Activated T-helper 1 cell treated with anti-CD3 and anti-CD28 coated beads, Interleukin-12 subunit alpha, Interleukin-12 subunit beta, Interleukin-2, Interleukin-4 antibody, amounts not matched to agents 30 ng/mL and 10 ng/mL and 1 ng/mL, durations not matched to agents 14 hours and 24 hours and 36 hours (primary cell): Measurements from ENCODE around the gene CARD18. TPM values are rescaled to one million over a fixed set of nuclear protein-coding genes. Genes with fewer than 3 reads are reported as not detected.

Source experiments
- DNase-seq: peaks from one replicate; pipeline ENCODE4 v3.0.0; 2021; ENCODE audit warnings: low spot score
- H3K27ac Mint-ChIP-seq: one replicate; pipeline ENCODE4 v1.8.0; 2021; ENCODE audit warnings: mild to moderate bottlenecking, mixed read lengths
- H3K27me3 Mint-ChIP-seq: one replicate; pipeline ENCODE4 v1.8.0; 2022; ENCODE audit warnings: mild to moderate bottlenecking, moderate library complexity, mixed read lengths; ENCODE audit not compliant: insufficient read depth
- H3K36me3 Mint-ChIP-seq: one replicate; pipeline ENCODE4 v1.8.0; 2021; ENCODE audit warnings: low read depth, mixed read lengths
- H3K4me1 Mint-ChIP-seq: one replicate; pipeline ENCODE4 v1.8.0; 2021; ENCODE audit warnings: low read depth, mixed read lengths
- H3K4me3 Mint-ChIP-seq: one replicate; pipeline ENCODE4 v1.8.0; 2021; ENCODE audit warnings: mild to moderate bottlenecking, moderate library complexity, mixed read lengths
- H3K9me3 Mint-ChIP-seq: one replicate; pipeline ENCODE4 v1.8.0; 2021; ENCODE audit warnings: mixed read lengths
- intact Hi-C: fragments of 100-400 bp; cut with micrococcal nuclease; formaldehyde crosslinking; loops from one replicate; pipeline ENCODE4 v1.15.1; 2024
- total RNA-seq: library from RNA; stranded (reverse); gene quantifications from 2 replicates; pipeline ENCODE4 v1.2.3, GENCODE V29; 2022

CARD18 gene
- total RNA-seq, 1 donor from 2014 or later, result not detected

DNA sequence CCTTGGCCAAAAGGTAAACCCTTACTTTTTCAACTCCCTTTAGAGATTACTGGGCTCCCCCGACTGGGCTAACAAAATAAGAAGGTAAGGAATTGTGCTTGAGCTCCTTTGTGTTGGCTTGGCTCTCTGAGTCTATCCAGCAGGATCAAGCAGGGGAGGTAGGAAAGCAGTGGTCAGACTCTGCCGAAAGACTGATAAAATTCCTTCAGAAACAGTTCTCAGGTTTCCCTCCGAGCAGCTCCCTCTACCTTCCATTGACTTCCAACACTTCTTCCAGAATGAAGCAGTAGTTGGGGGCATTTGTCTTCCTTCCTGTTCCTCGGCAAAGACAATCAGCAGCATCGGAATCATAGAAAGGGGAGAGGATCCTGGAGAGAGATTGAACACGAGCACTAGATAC lies 16.1 kb upstream of the CARD18 start:
- H3K27ac Mint-ChIP-seq, result no peak overlapping the region
- no peak for DNase-seq
- intact Hi-C loops, result no loop called here
- no peak overlapping the region for H3K4me3 Mint-ChIP-seq
- H3K27me3 Mint-ChIP-seq, result peaks cover 2% of the 10 kb centered on the region
- no peaks in the 10 kb centered on the region for H3K36me3 Mint-ChIP-seq
- H3K4me1 Mint-ChIP-seq, result no peaks in the 10 kb centered on the region
- H3K9me3 Mint-ChIP-seq, result no peaks in the 10 kb centered on the region

- Mint-ChIP-seq H3K27me3 (peaks cover 2% of the 10 kb centered on the region), H3K9me3 (no peaks in the 10 kb centered on the region), H3K4me3 (no peak overlapping the region), H3K27ac (no peak overlapping the region), H3K4me1 (no peaks in the 10 kb centered on the region), H3K36me3 (no peaks in the 10 kb centered on the region)
- DNase-seq, result no peak
- intact Hi-C loops, result no loop called here
Measured at GRCh38 chr11:105153392-105153791, 13.8 kb upstream of the CARD18 start.

- Mint-ChIP-seq H3K9me3 (no peaks in the 10 kb centered on the region), H3K4me3 (no peak overlapping the region)
Measured at GRCh38 chr11:105152560-105152959, 13.0 kb upstream of the CARD18 start.

GRCh38 chr11:105152021-105152512 lies 12.5 kb upstream of the CARD18 start:
- Mint-ChIP-seq H3K27ac (no peak overlapping the region), H3K36me3 (no peaks in the 10 kb centered on the region), H3K4me1 (no peaks in the 10 kb centered on the region), H3K4me3 (no peak overlapping the region), H3K9me3 (no peaks in the 10 kb centered on the region), H3K27me3 (no peaks in the 10 kb centered on the region)
- DNase-seq, result no peak
- intact Hi-C loops, result no loop called here

More at GRCh38 chr11:105152560-105152959, 13.0 kb upstream of the CARD18 start:
- Mint-ChIP-seq H3K36me3 (no peaks in the 10 kb centered on the region), H3K27me3 (no peaks in the 10 kb centered on the region), H3K4me1 (no peaks in the 10 kb centered on the region), H3K27ac (no peak overlapping the region)
- intact Hi-C loops, result no loop called here
- no peak for DNase-seq

GRCh38 chr11:105149477-105149876 lies 9.9 kb upstream of the CARD18 start:
- H3K4me1 Mint-ChIP-seq, result no peaks in the 10 kb centered on the region
- intact Hi-C loops, result no loop called here

DNA sequence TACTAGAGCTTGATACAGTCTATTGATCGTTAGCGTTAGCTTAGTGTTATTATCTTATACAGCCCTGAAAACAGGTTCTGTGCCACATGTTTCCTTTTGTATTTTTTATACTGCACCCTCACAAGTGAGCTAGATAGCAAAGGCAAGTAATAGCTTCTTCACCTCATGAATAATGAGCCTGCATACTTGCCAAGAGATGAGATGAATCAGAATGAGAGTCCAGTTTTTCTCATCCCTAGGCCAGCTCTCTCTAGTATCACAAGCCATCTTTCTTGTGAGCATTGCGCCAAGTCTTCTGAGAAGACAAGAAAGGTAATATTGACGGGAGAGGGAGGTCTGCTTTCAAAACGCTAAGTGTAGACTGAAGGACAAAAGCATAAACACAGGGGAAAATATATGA lies 8.7 kb upstream of the CARD18 start:
- DNase-seq, result no peak
- Mint-ChIP-seq H3K27ac (no peak overlapping the region), H3K4me1 (no peaks in the 10 kb centered on the region), H3K27me3 (no peaks in the 10 kb centered on the region), H3K4me3 (no peak overlapping the region), H3K36me3 (no peaks in the 10 kb centered on the region), H3K9me3 (no peaks in the 10 kb centered on the region)
- intact Hi-C loops, result no loop called here

More at GRCh38 chr11:105149477-105149876, 9.9 kb upstream of the CARD18 start:
- Mint-ChIP-seq H3K9me3 (no peaks in the 10 kb centered on the region), H3K27me3 (no peaks in the 10 kb centered on the region), H3K27ac (no peak overlapping the region), H3K36me3 (no peaks in the 10 kb centered on the region), H3K4me3 (no peak overlapping the region)
- DNase-seq, result no peak

DNA sequence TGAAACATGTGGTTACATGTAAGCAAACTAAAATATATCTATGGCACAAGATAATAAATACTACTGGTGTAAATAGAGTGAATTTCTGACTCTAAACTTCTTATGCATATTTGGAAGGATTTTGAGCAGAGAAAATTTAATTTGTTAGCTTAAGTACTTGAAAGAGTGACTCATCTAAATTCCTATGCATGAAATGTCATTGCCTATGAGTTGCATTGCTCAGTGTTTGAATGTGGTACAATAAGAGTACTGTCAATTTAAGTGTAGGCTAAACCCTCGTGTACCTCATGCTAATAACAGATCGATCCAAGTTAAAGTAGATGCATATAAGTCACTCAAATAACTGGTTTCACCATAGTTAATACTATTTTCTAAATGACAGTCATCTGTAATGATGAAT lies 5.3 kb upstream of the CARD18 start:
- Mint-ChIP-seq H3K36me3 (no peaks in the 10 kb centered on the region), H3K27ac (no peak overlapping the region), H3K4me3 (no peak overlapping the region), H3K4me1 (no peaks in the 10 kb centered on the region), H3K9me3 (no peaks in the 10 kb centered on the region), H3K27me3 (no peaks in the 10 kb centered on the region)
- no peak for DNase-seq
- intact Hi-C loops, result no loop called here

DNA sequence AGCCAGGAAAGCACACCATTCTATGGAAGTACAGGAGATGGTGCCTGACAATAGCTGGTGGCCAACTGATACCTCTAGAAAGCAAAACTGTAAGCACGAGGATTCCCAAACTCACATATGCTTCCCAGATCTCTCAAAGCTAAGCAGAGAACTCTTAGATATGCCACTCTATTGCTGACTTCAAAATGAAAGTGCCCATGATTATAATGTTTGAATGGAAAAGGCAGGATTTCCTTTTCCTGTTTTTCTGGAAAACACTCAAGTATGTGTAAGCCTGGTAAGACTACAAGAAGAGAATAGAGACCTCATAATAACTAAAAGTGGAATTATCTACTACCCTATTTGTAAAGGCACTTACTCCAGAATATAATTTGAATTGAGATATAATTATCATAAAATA lies 2.6 kb upstream of the CARD18 start:
- peaks cover 2% of the 10 kb centered on the region for H3K27me3 Mint-ChIP-seq
- intact Hi-C loops, result no loop called here
- H3K9me3 Mint-ChIP-seq, result no peaks in the 10 kb centered on the region
- H3K27ac Mint-ChIP-seq, result no peak overlapping the region
- no peak overlapping the region for H3K4me3 Mint-ChIP-seq
- H3K4me1 Mint-ChIP-seq, result no peaks in the 10 kb centered on the region
- no peak for DNase-seq
- no peaks in the 10 kb centered on the region for H3K36me3 Mint-ChIP-seq

DNA sequence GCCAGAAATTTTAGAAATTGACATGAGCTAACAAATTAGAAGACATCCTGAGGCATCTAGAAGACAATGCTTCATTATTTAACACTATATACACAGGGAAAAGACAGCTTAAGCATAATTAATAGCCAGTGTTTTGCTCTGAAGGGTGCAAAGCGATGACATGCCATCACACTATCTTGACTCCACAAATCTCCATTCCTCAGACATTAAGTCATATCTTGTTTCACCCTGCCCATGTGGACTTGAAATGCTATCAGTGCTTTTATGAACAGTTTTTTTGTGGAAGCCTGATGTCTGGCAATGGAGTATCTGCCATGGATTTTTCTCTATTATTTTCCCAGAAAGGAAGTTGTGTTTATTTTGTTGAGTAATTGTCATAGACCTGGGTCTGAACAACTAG lies 2.3 kb downstream of the CARD18 start:
- H3K36me3 Mint-ChIP-seq, result no peaks in the 10 kb centered on the region
- no peak overlapping the region for H3K4me3 Mint-ChIP-seq
- no peaks in the 10 kb centered on the region for H3K4me1 Mint-ChIP-seq
- intact Hi-C loops, result no loop called here
- DNase-seq, result no peak
- no peak overlapping the region for H3K27ac Mint-ChIP-seq
- H3K27me3 Mint-ChIP-seq, result peaks cover 5% of the 10 kb centered on the region
- H3K9me3 Mint-ChIP-seq, result peaks cover 6% of the 10 kb centered on the region

DNA sequence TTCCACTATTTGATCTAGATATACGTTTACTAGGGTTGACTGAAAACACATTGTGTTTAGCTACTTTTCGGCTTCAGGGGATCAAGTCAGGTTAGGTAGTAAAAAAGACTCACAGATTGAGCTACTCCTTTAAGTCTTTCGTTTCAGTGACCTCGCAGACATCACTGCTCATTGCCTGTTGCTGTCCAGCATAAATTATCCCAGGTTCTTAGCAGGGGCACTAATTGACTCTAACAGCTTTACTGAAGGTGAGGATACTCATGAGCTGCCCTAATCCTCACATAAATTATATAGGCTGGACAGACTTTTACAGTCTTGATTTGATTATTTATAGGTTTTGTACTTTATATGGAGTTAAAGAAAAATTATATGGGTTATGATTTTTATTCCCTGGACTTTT lies 3.7 kb downstream of the CARD18 start:
- Mint-ChIP-seq H3K9me3 (peaks cover 12% of the 10 kb centered on the region), H3K4me3 (no peak overlapping the region), H3K4me1 (no peaks in the 10 kb centered on the region), H3K36me3 (no peaks in the 10 kb centered on the region), H3K27ac (no peak overlapping the region), H3K27me3 (peaks cover 10% of the 10 kb centered on the region)
- DNase-seq, result no peak
- intact Hi-C loops, result no loop called here

GRCh38 chr11:105132716-105133511 lies 6.7 kb downstream of the CARD18 start:
- intact Hi-C loops, result no loop called here
- Mint-ChIP-seq H3K27me3 (peaks cover 10% of the 10 kb centered on the region), H3K9me3 (peaks cover 12% of the 10 kb centered on the region), H3K27ac (no peak overlapping the region), H3K4me1 (no peaks in the 10 kb centered on the region), H3K4me3 (no peak overlapping the region), H3K36me3 (no peaks in the 10 kb centered on the region)
- DNase-seq, result no peak

DNA sequence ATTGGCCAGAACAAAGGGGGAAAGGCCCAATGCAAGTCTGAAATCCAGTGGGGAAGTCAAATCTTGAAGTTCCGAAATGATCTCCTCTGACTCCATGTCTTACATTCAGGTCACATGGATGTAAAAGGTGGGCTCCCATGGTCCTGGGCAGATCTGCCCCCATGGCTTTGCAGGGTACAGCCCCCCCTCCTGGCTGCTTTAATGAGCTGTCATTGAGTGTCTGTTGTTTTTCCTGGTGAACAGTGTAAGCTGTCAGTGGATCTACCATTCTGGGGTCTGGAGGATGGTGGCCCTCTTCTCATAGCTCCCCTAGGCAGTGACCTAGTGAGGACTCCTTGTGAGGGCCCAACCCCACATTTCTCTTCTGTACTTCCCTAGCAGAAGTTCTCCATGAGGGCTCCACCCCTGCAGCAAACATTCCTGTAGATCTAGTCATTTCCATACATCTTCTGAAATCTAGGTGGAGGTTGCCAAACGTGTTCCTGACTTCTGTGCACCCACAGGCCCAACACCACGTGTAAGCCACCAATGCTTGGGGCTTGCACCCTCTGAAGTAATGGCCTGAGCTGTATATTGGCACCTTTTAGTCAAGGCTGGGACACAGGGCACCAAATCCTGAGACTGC lies 9.3 kb downstream of the CARD18 start:
- intact Hi-C loops, result no loop called here
- no peak for DNase-seq
- peaks cover 10% of the 10 kb centered on the region for H3K9me3 Mint-ChIP-seq
- no peaks in the 10 kb centered on the region for H3K4me1 Mint-ChIP-seq
- no peak overlapping the region for H3K4me3 Mint-ChIP-seq
- H3K36me3 Mint-ChIP-seq, result no peaks in the 10 kb centered on the region
- H3K27ac Mint-ChIP-seq, result no peak overlapping the region
- H3K27me3 Mint-ChIP-seq, result peaks cover 10% of the 10 kb centered on the region

DNA sequence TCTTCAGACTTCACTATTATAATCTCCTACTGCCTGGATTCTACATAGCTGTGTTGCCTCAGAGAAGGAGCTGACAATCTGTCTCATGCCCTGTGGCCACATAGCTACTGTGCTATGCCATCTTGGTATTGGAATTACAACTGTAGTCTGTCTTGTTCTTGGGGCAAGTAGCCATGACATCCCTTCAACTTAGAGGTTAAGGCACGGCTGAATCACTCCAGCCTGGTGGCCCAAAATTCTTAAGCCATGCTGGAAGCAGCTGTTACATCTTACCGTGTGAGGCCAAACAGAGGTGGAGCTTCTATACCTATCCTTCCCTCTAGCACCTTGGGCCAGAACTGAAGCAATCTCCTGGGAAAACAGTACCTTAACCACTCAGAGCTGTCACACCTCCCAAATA lies 14.8 kb downstream of the CARD18 start:
- Mint-ChIP-seq H3K4me3 (no peak overlapping the region), H3K36me3 (no peaks in the 10 kb centered on the region), H3K9me3 (no peaks in the 10 kb centered on the region), H3K4me1 (no peaks in the 10 kb centered on the region), H3K27ac (no peak overlapping the region), H3K27me3 (peaks cover 12% of the 10 kb centered on the region)
- intact Hi-C loops, result no loop called here
- DNase-seq, result no peak
